Caco-2 (cell line): Measurements from ENCODE around the gene SLC30A3. TPM values are rescaled to one million over a fixed set of nuclear protein-coding genes. Genes with fewer than 3 reads are reported as not detected.

ENCODE experiments used
- BruUV-seq: library from RNA; stranded (reverse); fragments of 400-500 nt; replicated peaks from 2 replicates; lab custom pipeline; 2021; lab: Mats Ljungman, UMichigan
- CTCF ChIA-PET: fragments of 300-600 bp; sonication (Branson Sonifier 250); formaldehyde crosslinking; loops from one replicate; lab custom pipeline; 2022; ENCODE audit warnings: antibody characterized with exemption; lab: Charles Lee
- POLR2A ChIA-PET: fragments of 300-600 bp; sonication (Branson Sonifier 250); formaldehyde crosslinking; loops from one replicate; lab custom pipeline; 2022; ENCODE audit warnings: antibody characterized with exemption; lab: Charles Lee
- DNase-seq, 2 experiments: peaks; one replicate each; pipeline versions ENCODE4 v3.0.0 to v3.0.0-alpha.2; 2020 to 2022
- H3K27me3 ChIP-seq: replicated peaks from 2 replicates; pipeline ENCODE4 v1.6.0; 2011; ENCODE audit warnings: low read length; ENCODE audit not compliant: control insufficient read depth, insufficient read depth
- H3K36me3 ChIP-seq: 2 replicates; pipeline ENCODE4 v1.5.1; 2011; ENCODE audit warnings: low read length; ENCODE audit not compliant: control insufficient read depth, insufficient read depth
- H3K4me1 ChIP-seq: fragments of 250-450 bp; sonication (Bioruptor Pico); 2 replicates; pipeline ENCODE4 v1.5.1; 2020; ENCODE audit warnings: mild to moderate bottlenecking
- H3K4me3 ChIP-seq: 2 replicates; pipeline ENCODE4 v1.5.1; 2011; ENCODE audit warnings: low read depth, mild to moderate bottlenecking, control low read depth, low read length
- H3K9me3 ChIP-seq: fragments of 250-450 bp; sonication (Bioruptor Pico); 2 replicates; pipeline ENCODE4 v1.5.1; 2020; ENCODE audit warnings: mild to moderate bottlenecking, moderate library complexity
- H3K27ac Mint-ChIP-seq: one replicate; pipeline ENCODE4 v1.8.0; 2022; ENCODE audit warnings: mixed read lengths; ENCODE audit not compliant: unreplicated experiment
- H3K27me3 Mint-ChIP-seq: one replicate; pipeline ENCODE4 v1.8.0; 2022; ENCODE audit warnings: mixed read lengths; ENCODE audit not compliant: insufficient read depth, unreplicated experiment
- H3K36me3 Mint-ChIP-seq: one replicate; pipeline ENCODE4 v1.8.0; 2022; ENCODE audit warnings: mild to moderate bottlenecking, mixed read lengths; ENCODE audit not compliant: insufficient read depth, unreplicated experiment
- H3K4me1 Mint-ChIP-seq: one replicate; pipeline ENCODE4 v1.8.0; 2022; ENCODE audit warnings: low read depth, mixed read lengths; ENCODE audit not compliant: unreplicated experiment
- H3K4me3 Mint-ChIP-seq: one replicate; pipeline ENCODE4 v1.8.0; 2022; ENCODE audit warnings: mild to moderate bottlenecking, moderate library complexity, mixed read lengths; ENCODE audit not compliant: unreplicated experiment
- H3K9me3 Mint-ChIP-seq: one replicate; pipeline ENCODE4 v1.8.0; 2022; ENCODE audit warnings: mixed read lengths; ENCODE audit not compliant: unreplicated experiment
- intact Hi-C: fragments of 100-400 bp; cut with micrococcal nuclease; formaldehyde crosslinking; loops from one replicate; pipeline ENCODE4 v1.10.0; 2022; ENCODE audit not compliant: unreplicated experiment
- total RNA-seq: library from RNA; stranded (reverse); gene quantifications from 2 replicates; pipeline ENCODE4 v1.2.3, GENCODE V29; 2022
- TF ChIP-seq, protein P1 (sequence below), 2 experiments: fragments of 200-600 bp in 1 of 2; IDR thresholded peaks; 1 replicate in 1 of 2; 2 replicates in 1 of 2; pipeline versions ENCODE4 v1.5.1 to v1.8.0; 2011 to 2022; ENCODE audit warnings: antibody characterized with exemption in 1 of 2, control low read depth in 1 of 2, inconsistent platforms in 1 of 2, low read depth in 1 of 2, low read length in 1 of 2, mild to moderate bottlenecking in 1 of 2, moderate library complexity in 1 of 2; ENCODE audit not compliant: insufficient read depth in 1 of 2, severe bottlenecking in 1 of 2, unreplicated experiment in 1 of 2

SLC30A3 gene
- total RNA-seq, 1 experiment from 2014 or later = 4.3 TPM

DNA sequence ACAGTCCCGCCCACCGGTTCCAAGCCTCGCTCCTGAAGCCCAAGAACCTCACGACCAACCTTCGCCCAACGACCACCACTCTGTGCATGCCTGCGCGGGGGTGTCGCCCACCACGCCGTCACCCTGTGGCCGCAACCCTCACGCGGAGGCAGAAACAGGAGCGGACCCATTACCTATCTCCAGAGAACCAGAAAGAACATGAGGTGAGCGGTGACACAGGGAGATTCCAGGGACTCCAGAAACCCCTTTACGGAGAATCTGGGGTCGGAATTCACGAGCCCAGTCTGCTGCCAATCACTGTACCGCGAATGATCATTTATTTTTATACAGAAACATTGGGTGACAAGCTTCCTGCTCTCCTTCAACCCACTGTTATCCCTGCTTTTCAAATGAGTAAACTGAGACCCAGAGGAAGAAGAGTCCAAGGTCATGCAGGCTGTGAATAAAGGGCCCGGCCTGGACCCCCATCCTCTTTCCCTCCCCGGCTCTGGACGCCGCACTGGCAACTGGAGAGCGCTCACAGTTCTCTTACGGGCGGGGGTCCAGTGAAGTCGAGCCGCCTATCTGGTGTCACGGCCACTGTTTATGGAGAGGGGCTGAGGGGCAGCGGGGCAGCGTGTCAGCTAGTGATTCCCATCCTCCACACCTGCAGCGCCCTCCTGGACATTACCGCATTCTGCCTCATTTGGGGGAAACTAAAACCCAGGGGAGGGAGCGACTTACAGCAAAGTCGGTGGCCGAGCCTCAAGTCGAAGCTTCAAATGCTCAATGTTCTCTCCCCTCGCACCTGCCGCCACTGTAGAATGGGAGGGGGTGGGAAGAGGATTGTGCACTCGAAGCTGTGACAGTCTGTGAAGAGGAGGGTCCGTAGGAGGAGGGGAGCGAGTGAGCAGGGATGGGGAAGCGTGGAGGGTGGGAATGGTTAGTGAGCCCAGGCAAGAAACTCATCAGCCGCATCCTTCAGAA lies 723 bp upstream of the SLC30A3 start:
- no peaks in the 10 kb centered on the region for H3K9me3 Mint-ChIP-seq
- H3K27me3 Mint-ChIP-seq = peaks cover 27% of the 10 kb centered on the region
- H3K4me1 Mint-ChIP-seq = peaks cover 13% of the 10 kb centered on the region
- TF ChIP-seq, protein P1, sequence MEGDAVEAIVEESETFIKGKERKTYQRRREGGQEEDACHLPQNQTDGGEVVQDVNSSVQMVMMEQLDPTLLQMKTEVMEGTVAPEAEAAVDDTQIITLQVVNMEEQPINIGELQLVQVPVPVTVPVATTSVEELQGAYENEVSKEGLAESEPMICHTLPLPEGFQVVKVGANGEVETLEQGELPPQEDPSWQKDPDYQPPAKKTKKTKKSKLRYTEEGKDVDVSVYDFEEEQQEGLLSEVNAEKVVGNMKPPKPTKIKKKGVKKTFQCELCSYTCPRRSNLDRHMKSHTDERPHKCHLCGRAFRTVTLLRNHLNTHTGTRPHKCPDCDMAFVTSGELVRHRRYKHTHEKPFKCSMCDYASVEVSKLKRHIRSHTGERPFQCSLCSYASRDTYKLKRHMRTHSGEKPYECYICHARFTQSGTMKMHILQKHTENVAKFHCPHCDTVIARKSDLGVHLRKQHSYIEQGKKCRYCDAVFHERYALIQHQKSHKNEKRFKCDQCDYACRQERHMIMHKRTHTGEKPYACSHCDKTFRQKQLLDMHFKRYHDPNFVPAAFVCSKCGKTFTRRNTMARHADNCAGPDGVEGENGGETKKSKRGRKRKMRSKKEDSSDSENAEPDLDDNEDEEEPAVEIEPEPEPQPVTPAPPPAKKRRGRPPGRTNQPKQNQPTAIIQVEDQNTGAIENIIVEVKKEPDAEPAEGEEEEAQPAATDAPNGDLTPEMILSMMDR (IDR thresholded peaks at IDR 0.05; ENCODE audit: insufficient read depth in 1 of 2, low read depth in 1 of 2, low read length in 1 of 2, severe bottlenecking in 1 of 2, unreplicated experiment in 1 of 2) = no peak
- H3K4me3 Mint-ChIP-seq = peak overlapping the region; percentile 74
- peak overlapping the region; percentile 58 for H3K4me3 ChIP-seq
- intact Hi-C loops = loop anchor here (5.0 kb wide), 1 partner anchor 46 kb away; the partner anchor contains the start of gene CAD
- no peak overlapping the region for H3K27ac Mint-ChIP-seq
- no peaks in the 10 kb centered on the region for H3K9me3 ChIP-seq
- H3K36me3 ChIP-seq = no peaks in the 10 kb centered on the region
- no TSS peak for BruUV-seq
- H3K27me3 ChIP-seq = peaks cover 6% of the 10 kb centered on the region; the same call in 1 of the 2 replicates
- ChIA-PET POLR2A (interaction anchor here (1.0 kb wide), 1 partner anchor 29 kb away, joined by 3 read pairs; no protein-coding TSS in a partner anchor), CTCF (interaction anchor here (0.8 to 3.8 kb wide), 8 partner anchors 13 to 106 kb away, joined by 3 to 20 read pairs (median 6); no protein-coding TSS in a partner anchor)
- DNase-seq = no peak
- H3K4me1 ChIP-seq = peaks cover 18% of the 10 kb centered on the region
- H3K36me3 Mint-ChIP-seq = no peaks in the 10 kb centered on the region

DNA sequence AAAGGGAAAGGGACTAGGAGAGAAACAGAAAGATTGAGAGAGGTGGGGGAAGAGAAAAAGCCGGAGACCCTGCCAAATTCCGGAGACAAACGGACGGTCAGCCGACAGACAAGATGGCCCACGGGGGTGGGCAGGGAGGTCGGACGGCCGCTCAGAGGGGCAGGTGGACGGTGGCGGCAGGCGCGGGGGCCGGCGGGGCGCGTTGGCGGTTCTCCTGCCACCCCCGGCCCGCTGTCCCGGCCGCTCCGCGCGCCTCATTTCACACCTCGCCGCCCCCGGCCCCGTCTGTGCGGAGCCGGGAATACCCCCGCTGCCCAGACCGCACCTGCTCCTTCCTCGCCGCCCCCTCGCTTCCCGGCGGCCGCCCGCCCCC lies 935 bp downstream of the SLC30A3 start:
- BruUV-seq = no TSS peak
- H3K36me3 ChIP-seq = no peaks in the 10 kb centered on the region
- peak overlapping the region; percentile 58 for H3K4me3 ChIP-seq
- Mint-ChIP-seq H3K36me3 (no peaks in the 10 kb centered on the region), H3K4me3 (peak overlapping the region; percentile 74), H3K9me3 (no peaks in the 10 kb centered on the region), H3K27me3 (peaks cover 27% of the 10 kb centered on the region), H3K27ac (no peak overlapping the region), H3K4me1 (peaks cover 13% of the 10 kb centered on the region)
- peaks cover 6% of the 10 kb centered on the region; the same call in 1 of the 2 replicates for H3K27me3 ChIP-seq
- POLR2A ChIA-PET = no interaction called here
- peaks cover 18% of the 10 kb centered on the region for H3K4me1 ChIP-seq
- H3K9me3 ChIP-seq = no peaks in the 10 kb centered on the region
- TF ChIP-seq, protein P1 (IDR thresholded peaks at IDR 0.05; ENCODE audit: insufficient read depth in 1 of 2, low read depth in 1 of 2, low read length in 1 of 2, severe bottlenecking in 1 of 2, unreplicated experiment in 1 of 2) = no peak
- CTCF ChIA-PET = interaction anchor here (1.3 to 1.9 kb wide), 3 partner anchors 13 to 168 kb away, joined by 4 to 8 read pairs (median 7); no protein-coding TSS in a partner anchor
- DNase-seq = no peak
- intact Hi-C loops = loop anchor here (5.0 kb wide), 1 partner anchor 45 kb away; the partner anchor contains the start of gene CAD

DNA sequence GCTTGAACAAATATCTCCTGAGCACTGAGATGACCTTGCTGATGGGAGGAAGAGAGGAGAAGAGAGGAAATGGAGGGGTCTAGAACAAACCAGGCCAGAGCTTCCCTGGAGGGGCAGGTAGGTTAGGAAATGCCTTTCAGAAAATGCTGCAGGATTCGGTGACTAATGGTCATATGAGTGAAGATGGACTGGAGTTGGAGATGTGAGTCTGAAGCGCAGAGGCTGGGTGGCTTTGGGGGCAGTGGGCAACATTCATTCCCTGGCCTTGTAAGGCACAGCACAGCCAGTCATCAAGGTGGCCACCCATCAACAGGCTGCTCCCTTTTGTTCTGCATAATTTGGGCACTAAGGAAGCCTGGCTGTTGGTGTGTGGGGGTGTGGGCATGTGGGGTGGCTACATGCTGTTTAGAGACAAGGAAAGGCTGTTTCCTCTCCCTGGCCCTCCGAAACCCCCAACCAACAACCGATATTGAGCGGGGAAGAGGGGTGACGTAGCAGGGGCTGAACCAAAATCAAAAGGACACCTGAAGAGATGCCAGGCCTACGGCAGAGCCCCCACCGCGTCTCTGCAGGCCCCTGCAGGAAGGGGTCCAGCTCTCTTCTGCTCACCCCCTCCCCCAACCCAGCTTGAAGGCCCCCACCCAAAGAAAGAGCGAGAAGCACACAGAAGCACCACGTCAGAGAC lies 1.5 kb downstream of the SLC30A3 start:
- Mint-ChIP-seq H3K4me3 (peak overlapping the region; percentile 74), H3K4me1 (peaks cover 13% of the 10 kb centered on the region), H3K9me3 (no peaks in the 10 kb centered on the region), H3K27me3 (peaks cover 27% of the 10 kb centered on the region), H3K27ac (no peak overlapping the region), H3K36me3 (no peaks in the 10 kb centered on the region)
- no peak for DNase-seq
- intact Hi-C loops = loop anchor here (5.0 kb wide), 1 partner anchor 44 kb away; the partner anchor contains the start of gene CAD
- TF ChIP-seq, protein P1 (IDR thresholded peaks at IDR 0.05; ENCODE audit: insufficient read depth in 1 of 2, low read depth in 1 of 2, low read length in 1 of 2, severe bottlenecking in 1 of 2, unreplicated experiment in 1 of 2) = no peak
- H3K9me3 ChIP-seq = no peaks in the 10 kb centered on the region
- ChIA-PET CTCF (interaction anchor here (1.5 to 1.9 kb wide), 2 partner anchors 13 to 19 kb away, joined by 4 to 7 read pairs; no protein-coding TSS in a partner anchor), POLR2A (no interaction called here)
- peaks cover 18% of the 10 kb centered on the region for H3K4me1 ChIP-seq
- no TSS peak for BruUV-seq
- no peak overlapping the region for H3K4me3 ChIP-seq
- no peaks in the 10 kb centered on the region for H3K36me3 ChIP-seq
- peaks cover 6% of the 10 kb centered on the region; the same call in 1 of the 2 replicates for H3K27me3 ChIP-seq
